Activated CD8-positive, alpha-beta T cell treated with anti-CD3 and anti-CD28 coated beads for 36 hours (primary cell): ENCODE results near the gene GABRP. TPM values are rescaled to one million over a fixed set of nuclear protein-coding genes. Genes with fewer than 3 reads are reported as not detected.

Experiments
- ATAC-seq: fragments of 200-7000 bp; cut with Tn5 transposase; one replicate; pipeline ENCODE4 v1.10.0; 2021; ENCODE audit warnings: mild to moderate bottlenecking, moderate library complexity
- CTCF ChIA-PET: fragments of 350-600 bp; sonication (Branson Sonifier 250); formaldehyde crosslinking; loops from one replicate; lab custom pipeline; 2021; ENCODE audit warnings: antibody characterized with exemption; lab: Charles Lee
- POLR2A ChIA-PET: fragments of 350-600 bp; sonication (Branson Sonifier 250); formaldehyde crosslinking; loops from one replicate; lab custom pipeline; 2021; ENCODE audit warnings: antibody characterized with exemption; lab: Charles Lee
- DNase-seq: peaks from one replicate; pipeline ENCODE4 v3.0.0-alpha.2; 2020
- H3K27ac Mint-ChIP-seq: one replicate; pipeline ENCODE4 v1.8.0; 2021; ENCODE audit warnings: mild to moderate bottlenecking, mixed read lengths
- H3K27me3 Mint-ChIP-seq: one replicate; pipeline ENCODE4 v1.8.0; 2021; ENCODE audit warnings: mixed read lengths
- H3K36me3 Mint-ChIP-seq: one replicate; pipeline ENCODE4 v1.8.0; 2021; ENCODE audit warnings: low read depth, mixed read lengths
- H3K4me1 Mint-ChIP-seq: one replicate; pipeline ENCODE4 v1.8.0; 2021; ENCODE audit warnings: low read depth, mixed read lengths
- H3K4me3 Mint-ChIP-seq: one replicate; pipeline ENCODE4 v1.8.0; 2021; ENCODE audit warnings: mild to moderate bottlenecking, moderate library complexity, mixed read lengths
- H3K9me3 Mint-ChIP-seq: one replicate; pipeline ENCODE4 v1.8.0; 2021; ENCODE audit warnings: mixed read lengths
- intact Hi-C: fragments of 100-400 bp; cut with micrococcal nuclease; formaldehyde crosslinking; loops from one replicate; pipeline ENCODE4 v1.10.0; 2022
- total RNA-seq, 2 experiments: library from RNA; stranded (reverse); gene quantifications; one replicate each; pipeline ENCODE4 v1.2.3, GENCODE V29; 2021
- TF ChIP-seq, protein P1 (sequence below): fragments of 200-600 bp; IDR thresholded peaks from one replicate; pipeline ENCODE4 v1.8.0; 2022; ENCODE audit warnings: antibody characterized with exemption, mild to moderate bottlenecking

GABRP gene
- total RNA-seq, 2 experiments from 2014 or later, result not detected

DNA sequence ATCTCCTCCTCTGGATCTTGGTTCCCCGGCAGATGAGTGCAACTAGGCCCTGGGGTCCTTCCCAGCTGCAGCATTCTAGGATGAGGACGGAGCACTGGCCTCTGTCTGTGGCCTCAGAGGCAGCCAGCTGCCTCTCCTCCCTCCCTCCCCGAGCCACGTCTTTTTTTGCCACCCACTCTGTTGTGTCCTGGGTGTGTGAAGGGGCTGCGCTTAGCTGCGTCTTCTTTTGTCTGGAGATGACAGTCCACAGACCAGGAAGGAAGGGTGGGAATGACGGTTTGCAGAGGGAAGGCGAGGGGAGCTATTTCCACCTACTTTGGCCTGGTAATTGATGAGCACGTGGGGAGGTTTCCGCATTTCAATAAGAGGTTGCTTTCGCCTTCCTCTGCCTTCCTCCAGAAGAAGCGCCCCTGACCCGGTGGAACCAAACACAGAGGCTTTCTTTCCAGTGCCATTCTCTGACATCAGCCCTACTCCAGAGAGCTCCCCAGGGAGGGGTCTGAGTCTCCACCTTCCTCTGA, 34.5 kb upstream of the GABRP start:
- Mint-ChIP-seq H3K27ac (no peak overlapping the region), H3K36me3 (no peaks in the 10 kb centered on the region), H3K27me3 (peaks cover 29% of the 10 kb centered on the region), H3K4me3 (no peak overlapping the region), H3K4me1 (peaks cover 3% of the 10 kb centered on the region), H3K9me3 (no peaks in the 10 kb centered on the region)
- POLR2A ChIA-PET, result interaction anchor here (0.6 kb wide), 1 partner anchor 211 kb away, joined by 3 read pairs; no protein-coding TSS in a partner anchor
- TF ChIP-seq, protein P1, sequence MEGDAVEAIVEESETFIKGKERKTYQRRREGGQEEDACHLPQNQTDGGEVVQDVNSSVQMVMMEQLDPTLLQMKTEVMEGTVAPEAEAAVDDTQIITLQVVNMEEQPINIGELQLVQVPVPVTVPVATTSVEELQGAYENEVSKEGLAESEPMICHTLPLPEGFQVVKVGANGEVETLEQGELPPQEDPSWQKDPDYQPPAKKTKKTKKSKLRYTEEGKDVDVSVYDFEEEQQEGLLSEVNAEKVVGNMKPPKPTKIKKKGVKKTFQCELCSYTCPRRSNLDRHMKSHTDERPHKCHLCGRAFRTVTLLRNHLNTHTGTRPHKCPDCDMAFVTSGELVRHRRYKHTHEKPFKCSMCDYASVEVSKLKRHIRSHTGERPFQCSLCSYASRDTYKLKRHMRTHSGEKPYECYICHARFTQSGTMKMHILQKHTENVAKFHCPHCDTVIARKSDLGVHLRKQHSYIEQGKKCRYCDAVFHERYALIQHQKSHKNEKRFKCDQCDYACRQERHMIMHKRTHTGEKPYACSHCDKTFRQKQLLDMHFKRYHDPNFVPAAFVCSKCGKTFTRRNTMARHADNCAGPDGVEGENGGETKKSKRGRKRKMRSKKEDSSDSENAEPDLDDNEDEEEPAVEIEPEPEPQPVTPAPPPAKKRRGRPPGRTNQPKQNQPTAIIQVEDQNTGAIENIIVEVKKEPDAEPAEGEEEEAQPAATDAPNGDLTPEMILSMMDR, result no peak
- CTCF ChIA-PET, result interaction anchor here (0.9 to 1.1 kb wide), 2 partner anchors 38 to 458 kb away, joined by 3 to 4 read pairs; no protein-coding TSS in a partner anchor
- ATAC-seq, result no peak
- intact Hi-C loops, result loop anchor here (10.0 kb wide), 1 partner anchor 586 kb away; no protein-coding TSS in a partner anchor
- DNase-seq, result no peak

DNA sequence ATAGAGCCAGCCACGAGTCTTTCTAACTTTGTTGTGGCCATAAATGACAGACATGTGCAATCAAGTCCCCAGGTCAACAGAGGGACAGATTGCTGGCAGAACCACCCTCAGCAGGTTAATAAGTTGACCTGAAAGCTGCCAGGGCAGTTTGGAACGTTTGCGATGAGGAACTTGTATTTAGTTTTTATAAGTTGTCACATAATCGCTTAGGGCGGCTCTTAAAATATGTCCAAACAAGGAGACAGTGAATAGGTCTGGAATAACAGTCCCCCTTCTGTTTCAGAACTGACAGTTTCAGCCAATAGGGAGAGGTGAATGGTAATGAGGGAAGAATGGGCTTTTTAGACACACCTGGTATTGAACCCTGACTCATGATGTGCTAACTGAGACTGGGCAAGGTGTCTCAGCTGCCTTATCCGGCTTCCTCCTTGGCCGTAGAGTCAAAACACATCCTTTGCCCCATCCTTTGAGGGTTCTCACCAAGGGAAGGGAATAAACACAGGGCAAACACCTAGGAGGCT, 33.6 kb upstream of the GABRP start:
- Mint-ChIP-seq H3K4me3 (no peak overlapping the region), H3K9me3 (no peaks in the 10 kb centered on the region), H3K4me1 (no peaks in the 10 kb centered on the region), H3K27ac (no peak overlapping the region), H3K36me3 (no peaks in the 10 kb centered on the region), H3K27me3 (peaks cover 24% of the 10 kb centered on the region)
- DNase-seq, result no peak
- CTCF ChIA-PET, result interaction anchor here (1.1 kb wide), 1 partner anchor 37 kb away, joined by 4 read pairs; no protein-coding TSS in a partner anchor
- TF ChIP-seq, protein P1, result no peak
- intact Hi-C loops, result loop anchor here (10.0 kb wide), 1 partner anchor 585 kb away; no protein-coding TSS in a partner anchor
- POLR2A ChIA-PET, result interaction anchor here (0.6 kb wide), 1 partner anchor 210 kb away, joined by 3 read pairs; no protein-coding TSS in a partner anchor
- no peak for ATAC-seq

DNA sequence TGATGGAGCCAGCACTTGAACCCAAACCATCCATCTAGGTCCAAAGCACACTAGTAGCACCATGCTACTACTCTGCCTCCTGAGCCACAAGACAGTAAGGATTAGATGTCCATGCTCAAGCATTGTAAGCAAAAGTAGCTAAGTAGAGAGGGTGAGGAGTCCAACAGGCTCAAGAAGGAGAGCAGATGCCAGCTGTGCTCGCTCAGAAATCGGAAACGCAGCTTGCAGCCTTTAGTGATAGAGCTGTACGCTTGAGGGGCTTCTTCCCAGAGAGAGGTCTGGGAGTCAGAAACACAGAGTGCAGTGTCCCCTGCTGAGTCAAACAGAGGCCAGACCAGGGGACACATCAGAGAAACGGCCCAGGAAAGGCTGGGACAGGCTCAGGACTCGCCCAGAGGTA, 32.7 kb upstream of the GABRP start:
- no peak for DNase-seq
- ChIA-PET POLR2A (no interaction called here), CTCF (no interaction called here)
- TF ChIP-seq, protein P1, result no peak
- Mint-ChIP-seq H3K27ac (no peak overlapping the region), H3K9me3 (no peaks in the 10 kb centered on the region), H3K4me3 (no peak overlapping the region), H3K36me3 (no peaks in the 10 kb centered on the region), H3K27me3 (peaks cover 20% of the 10 kb centered on the region), H3K4me1 (no peaks in the 10 kb centered on the region)
- ATAC-seq, result no peak
- intact Hi-C loops, result no loop called here

DNA sequence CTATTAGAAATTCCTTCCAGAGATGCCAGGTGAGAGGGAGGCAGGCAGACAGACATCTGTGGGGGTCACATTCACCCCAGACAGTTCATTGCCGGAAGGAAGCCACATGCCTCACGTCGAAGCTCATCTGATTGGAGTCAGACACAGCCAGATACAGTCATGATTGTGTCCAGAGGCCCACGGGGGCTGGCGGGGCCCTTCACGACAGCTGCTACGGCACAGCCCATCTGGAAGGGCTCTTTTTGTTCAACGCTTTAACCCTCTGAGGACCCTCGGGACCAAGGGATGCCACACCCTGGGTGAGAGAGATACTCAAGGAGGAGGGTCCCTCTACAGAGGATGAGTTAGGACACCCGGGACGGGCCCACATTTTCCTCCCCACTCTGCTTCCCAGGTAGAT, 31.9 kb upstream of the GABRP start:
- Mint-ChIP-seq H3K27ac (no peak overlapping the region), H3K4me3 (no peak overlapping the region), H3K4me1 (no peaks in the 10 kb centered on the region), H3K36me3 (no peaks in the 10 kb centered on the region), H3K9me3 (no peaks in the 10 kb centered on the region), H3K27me3 (peaks cover 17% of the 10 kb centered on the region)
- ATAC-seq (no peak), DNase-seq (no peak)
- ChIA-PET CTCF (no interaction called here), POLR2A (no interaction called here)
- TF ChIP-seq, protein P1, result no peak
- intact Hi-C loops, result no loop called here
